Keratinocyte (primary cell): ENCODE data around the gene XG. TPM values are rescaled to one million over a fixed set of nuclear protein-coding genes. Genes with fewer than 3 reads are reported as not detected.
"Not testable (repeated sequence)": the region's sequence is repeated elsewhere in the genome, so short reads cannot be mapped to it uniquely, and the experiment has no call there.

Source experiments
- DNase-seq: peaks from one replicate; pipeline ENCODE4 v3.0.0-alpha.2; 2011; ENCODE audit warnings: low read depth, missing footprints, low spot score
- FAIRE-seq: peaks from 2 replicates; lab custom pipeline; 2011; peaks lifted over from hg19 to GRCh38; lab: Jason Lieb, UNC
- H2AFZ ChIP-seq: 2 replicates; pipeline ENCODE4 v1.6.0; 2012; ENCODE audit warnings: low read length, control low read depth, inconsistent platforms; ENCODE audit not compliant: control insufficient read depth
- H3K27ac ChIP-seq: 2 replicates; pipeline ENCODE4 v1.5.1; 2011; ENCODE audit warnings: low read length; ENCODE audit not compliant: control insufficient read depth, insufficient read depth
- H3K27me3 ChIP-seq: 3 replicates; pipeline ENCODE4 v1.6.0; 2011; ENCODE audit warnings: low read length; ENCODE audit not compliant: control insufficient read depth, insufficient read depth; ENCODE audit errors: extremely low read depth
- H3K36me3 ChIP-seq, 2 experiments: 2 replicates in 1 of 2; 3 replicates in 1 of 2; pipeline ENCODE4 v1.5.1; 2011; ENCODE audit warnings: low read length in 2 of 2, mild to moderate bottlenecking in 1 of 2; ENCODE audit not compliant: control insufficient read depth in 2 of 2, insufficient read depth in 2 of 2; ENCODE audit errors: extremely low read depth in 1 of 2
- H3K4me1 ChIP-seq: 3 replicates; pipeline ENCODE4 v1.5.1; 2011; ENCODE audit warnings: low read length; ENCODE audit not compliant: control insufficient read depth, insufficient read depth; ENCODE audit errors: extremely low read depth
- H3K4me2 ChIP-seq: 3 replicates; pipeline ENCODE4 v1.6.0; 2011; ENCODE audit warnings: low read depth, low read length; ENCODE audit not compliant: control insufficient read depth, insufficient read depth; ENCODE audit errors: extremely low read depth
- H3K4me3 ChIP-seq, 3 experiments: fragments of 200-600 bp in 1 of 3; sonication (generic) in 1 of 3; 2 replicates in 2 of 3; 3 replicates in 1 of 3; pipeline ENCODE4 v1.5.1; 2011 to 2016; ENCODE audit warnings: low read length in 3 of 3, mild to moderate bottlenecking in 3 of 3, control low read depth in 2 of 3, inconsistent platforms in 1 of 3, low read depth in 1 of 3, mixed read lengths in 1 of 3, mixed run types in 1 of 3, moderate library complexity in 1 of 3; ENCODE audit not compliant: control insufficient read depth in 2 of 3, insufficient read depth in 2 of 3; ENCODE audit errors: extremely low read depth in 1 of 3
- H3K79me2 ChIP-seq: 2 replicates; pipeline ENCODE4 v1.6.0; 2012; ENCODE audit warnings: low read length; ENCODE audit not compliant: control insufficient read depth, insufficient read depth
- H3K9ac ChIP-seq: 3 replicates; pipeline ENCODE4 v1.6.0; 2011; ENCODE audit warnings: low read length; ENCODE audit not compliant: control insufficient read depth, insufficient read depth; ENCODE audit errors: extremely low read depth
- H3K9me1 ChIP-seq: 3 replicates; pipeline ENCODE4 v1.6.0; 2011; ENCODE audit warnings: low read length; ENCODE audit not compliant: control insufficient read depth, insufficient read depth; ENCODE audit errors: extremely low read depth
- H3K9me3 ChIP-seq: 2 replicates; pipeline ENCODE4 v1.5.1; 2012; ENCODE audit warnings: low read depth, low read length; ENCODE audit not compliant: control insufficient read depth
- H4K20me1 ChIP-seq: 3 replicates; pipeline ENCODE4 v1.6.0; 2011; ENCODE audit warnings: low read length; ENCODE audit not compliant: control insufficient read depth, insufficient read depth; ENCODE audit errors: extremely low read depth
- EZH2 ChIP-seq: IDR thresholded peaks from one replicate; pipeline ENCODE4 v1.6.1; 2012; ENCODE audit warnings: inconsistent platforms, mild to moderate bottlenecking, low read length, moderate library complexity
- dilution Hi-C: fragments of 300-500 bp; cut with MboI; formaldehyde crosslinking; loops from one replicate; pipeline ENCODE4 v1.7.0; 2020; ENCODE audit warnings: low sequenced_read_pairs; ENCODE audit not compliant: extremely low pct_ligation_motif_present
- polyA plus RNA-seq, 5 experiments: library from polyadenylated mRNA; depleted of rRNA in 3 of 5; stranded (reverse) in 3 of 5; stranded (forward) in 1 of 5; unstranded in 1 of 5; fragments of >200 nt; gene quantifications; 1 replicate in 1 of 5; 2 replicates in 3 of 5; 3 replicates in 1 of 5; pipeline versions ENCODE4 v1.2.1 to v1.2.3, GENCODE V29; 2011 to 2012; ENCODE audit warnings: missing spikeins in 2 of 5, low read depth in 1 of 5, low replicate concordance in 1 of 5
- TF ChIP-seq, protein P1 (sequence below), 3 experiments: IDR thresholded peaks in 1 of 3; conservative IDR thresholded peaks in 1 of 3; optimal IDR thresholded peaks in 1 of 3; 2 replicates in 2 of 3; 3 replicates in 1 of 3; pipeline versions ENCODE3 to v1.5.1; 2011; ENCODE audit warnings: low read length in 3 of 3, mild to moderate bottlenecking in 3 of 3, moderate library complexity in 2 of 3, control low read depth in 1 of 3, inconsistent platforms in 1 of 3; ENCODE audit not compliant: insufficient read depth in 2 of 3; ENCODE audit errors: extremely low read depth in 1 of 3

The XG gene
- polyA plus RNA-seq, 1 donor (not counting 4 experiments of a cell fraction or from before 2014, with no cell fraction given) = 70.9 TPM

- no peaks in the 10 kb centered on the region for H3K9me3 ChIP-seq
- TF ChIP-seq EZH2 = no peak
- TF ChIP-seq, protein P1, sequence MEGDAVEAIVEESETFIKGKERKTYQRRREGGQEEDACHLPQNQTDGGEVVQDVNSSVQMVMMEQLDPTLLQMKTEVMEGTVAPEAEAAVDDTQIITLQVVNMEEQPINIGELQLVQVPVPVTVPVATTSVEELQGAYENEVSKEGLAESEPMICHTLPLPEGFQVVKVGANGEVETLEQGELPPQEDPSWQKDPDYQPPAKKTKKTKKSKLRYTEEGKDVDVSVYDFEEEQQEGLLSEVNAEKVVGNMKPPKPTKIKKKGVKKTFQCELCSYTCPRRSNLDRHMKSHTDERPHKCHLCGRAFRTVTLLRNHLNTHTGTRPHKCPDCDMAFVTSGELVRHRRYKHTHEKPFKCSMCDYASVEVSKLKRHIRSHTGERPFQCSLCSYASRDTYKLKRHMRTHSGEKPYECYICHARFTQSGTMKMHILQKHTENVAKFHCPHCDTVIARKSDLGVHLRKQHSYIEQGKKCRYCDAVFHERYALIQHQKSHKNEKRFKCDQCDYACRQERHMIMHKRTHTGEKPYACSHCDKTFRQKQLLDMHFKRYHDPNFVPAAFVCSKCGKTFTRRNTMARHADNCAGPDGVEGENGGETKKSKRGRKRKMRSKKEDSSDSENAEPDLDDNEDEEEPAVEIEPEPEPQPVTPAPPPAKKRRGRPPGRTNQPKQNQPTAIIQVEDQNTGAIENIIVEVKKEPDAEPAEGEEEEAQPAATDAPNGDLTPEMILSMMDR (optimal IDR thresholded peaks at IDR 0.05 in 1 of 3, IDR thresholded peaks at IDR 0.05 in 1 of 3, conservative IDR thresholded peaks at IDR 0.05 in 1 of 3; ENCODE audit: extremely low read depth in 1 of 3, insufficient read depth in 2 of 3, low read length in 3 of 3) = no peak
- peak overlapping the region; percentile 26 for H3K27ac ChIP-seq
- dilution Hi-C loops = no loop called here
- DNase-seq (no peak), FAIRE-seq (no peak)
- H3K9ac ChIP-seq = no peak overlapping the region
- no peaks in the 10 kb centered on the region for H4K20me1 ChIP-seq
- no peak overlapping the region for H2AFZ ChIP-seq
- H3K36me3 ChIP-seq = no peaks in the 10 kb centered on the region
- no peak overlapping the region for H3K4me3 ChIP-seq
- no peaks in the 10 kb centered on the region for H3K27me3 ChIP-seq
- H3K9me1 ChIP-seq = no peaks in the 10 kb centered on the region
- H3K4me2 ChIP-seq = peak overlapping the region; percentile 16
- peaks cover 18% of the 10 kb centered on the region for H3K4me1 ChIP-seq
- peaks cover 7% of the 10 kb centered on the region for H3K79me2 ChIP-seq
These were observed 3.0 kb upstream of the XG start for GRCh38 chrX:2748815-2749188.

- no peaks in the 10 kb centered on the region for H3K27me3 ChIP-seq
- DNase-seq (no peak), FAIRE-seq (no peak)
- peak overlapping the region; percentile 71 for H3K4me2 ChIP-seq
- H3K9me3 ChIP-seq = no peaks in the 10 kb centered on the region
- peaks cover 22% of the 10 kb centered on the region for H3K4me1 ChIP-seq
- H4K20me1 ChIP-seq = no peaks in the 10 kb centered on the region
- TF ChIP-seq EZH2 = no peak
- TF ChIP-seq, protein P1 (optimal IDR thresholded peaks at IDR 0.05 in 1 of 3, IDR thresholded peaks at IDR 0.05 in 1 of 3, conservative IDR thresholded peaks at IDR 0.05 in 1 of 3; ENCODE audit: extremely low read depth in 1 of 3, insufficient read depth in 2 of 3, low read length in 3 of 3) = no peak
- H3K9ac ChIP-seq = peak overlapping the region; percentile 77
- H3K36me3 ChIP-seq = no peaks in the 10 kb centered on the region
- peak overlapping the region; percentile 79 for H3K27ac ChIP-seq
- dilution Hi-C loops = no loop called here
- no peaks in the 10 kb centered on the region for H3K9me1 ChIP-seq
- H2AFZ ChIP-seq = no peak overlapping the region
- H3K79me2 ChIP-seq = peaks cover 16% of the 10 kb centered on the region
- no peak overlapping the region for H3K4me3 ChIP-seq
These were observed 549 bp upstream of the XG start for GRCh38 chrX:2751291-2751690.

- H4K20me1 ChIP-seq, dilution Hi-C loops, H2AFZ ChIP-seq, H3K27me3 ChIP-seq, DNase-seq, FAIRE-seq, H3K36me3 ChIP-seq, H3K9me1 ChIP-seq, H3K9me3 ChIP-seq: not testable (repeated sequence)
- Histone ChIP-seq H3K79me2 (peaks cover 24% of the 10 kb centered on the region), H3K27ac (peak overlapping the region; percentile 79), H3K4me2 (peak overlapping the region; percentile 71), H3K4me1 (peaks cover 22% of the 10 kb centered on the region), H3K4me3 (peak overlapping the region; percentile 50 to 72 (median 65)), H3K9ac (peak overlapping the region; percentile 77)
These were observed 601 bp downstream of the XG start for GRCh38 chrX:2752441-2752840.

- not testable (repeated sequence) for H3K4me3 ChIP-seq
These were observed 3.4 kb downstream of the XG start for GRCh38 chrX:2755163-2755715.

More at GRCh38 chrX:2755163-2755715, 3.4 kb downstream of the XG start:
- H3K4me1 ChIP-seq = peaks cover 14% of the 10 kb centered on the region
- H3K36me3 ChIP-seq, H3K27ac ChIP-seq, H3K9ac ChIP-seq, H3K9me1 ChIP-seq, H3K27me3 ChIP-seq, H3K9me3 ChIP-seq, H4K20me1 ChIP-seq, H3K4me2 ChIP-seq, dilution Hi-C loops, H2AFZ ChIP-seq, DNase-seq: not testable (repeated sequence)
- FAIRE-seq = peak; percentile 91
- peaks cover 38% of the 10 kb centered on the region for H3K79me2 ChIP-seq
